Stimulated activated CD4-positive, alpha-beta T cell treated with anti-CD3 and anti-CD28 coated beads, Interleukin-15, amount 100 ng/mL, for 24 hours (primary cell): ENCODE data around the gene CCDC18.
A peak's percentile ranks its signal among the peaks of the same experiment; 100 is the strongest.
"Not testable (repeated sequence)": the region's sequence is repeated elsewhere in the genome, so short reads cannot be mapped to it uniquely, and the experiment has no call there.

Experiments
- DNase-seq: peaks from one replicate; pipeline ENCODE4 v3.0.0-alpha.2; 2020

Gene CCDC18, protein sequence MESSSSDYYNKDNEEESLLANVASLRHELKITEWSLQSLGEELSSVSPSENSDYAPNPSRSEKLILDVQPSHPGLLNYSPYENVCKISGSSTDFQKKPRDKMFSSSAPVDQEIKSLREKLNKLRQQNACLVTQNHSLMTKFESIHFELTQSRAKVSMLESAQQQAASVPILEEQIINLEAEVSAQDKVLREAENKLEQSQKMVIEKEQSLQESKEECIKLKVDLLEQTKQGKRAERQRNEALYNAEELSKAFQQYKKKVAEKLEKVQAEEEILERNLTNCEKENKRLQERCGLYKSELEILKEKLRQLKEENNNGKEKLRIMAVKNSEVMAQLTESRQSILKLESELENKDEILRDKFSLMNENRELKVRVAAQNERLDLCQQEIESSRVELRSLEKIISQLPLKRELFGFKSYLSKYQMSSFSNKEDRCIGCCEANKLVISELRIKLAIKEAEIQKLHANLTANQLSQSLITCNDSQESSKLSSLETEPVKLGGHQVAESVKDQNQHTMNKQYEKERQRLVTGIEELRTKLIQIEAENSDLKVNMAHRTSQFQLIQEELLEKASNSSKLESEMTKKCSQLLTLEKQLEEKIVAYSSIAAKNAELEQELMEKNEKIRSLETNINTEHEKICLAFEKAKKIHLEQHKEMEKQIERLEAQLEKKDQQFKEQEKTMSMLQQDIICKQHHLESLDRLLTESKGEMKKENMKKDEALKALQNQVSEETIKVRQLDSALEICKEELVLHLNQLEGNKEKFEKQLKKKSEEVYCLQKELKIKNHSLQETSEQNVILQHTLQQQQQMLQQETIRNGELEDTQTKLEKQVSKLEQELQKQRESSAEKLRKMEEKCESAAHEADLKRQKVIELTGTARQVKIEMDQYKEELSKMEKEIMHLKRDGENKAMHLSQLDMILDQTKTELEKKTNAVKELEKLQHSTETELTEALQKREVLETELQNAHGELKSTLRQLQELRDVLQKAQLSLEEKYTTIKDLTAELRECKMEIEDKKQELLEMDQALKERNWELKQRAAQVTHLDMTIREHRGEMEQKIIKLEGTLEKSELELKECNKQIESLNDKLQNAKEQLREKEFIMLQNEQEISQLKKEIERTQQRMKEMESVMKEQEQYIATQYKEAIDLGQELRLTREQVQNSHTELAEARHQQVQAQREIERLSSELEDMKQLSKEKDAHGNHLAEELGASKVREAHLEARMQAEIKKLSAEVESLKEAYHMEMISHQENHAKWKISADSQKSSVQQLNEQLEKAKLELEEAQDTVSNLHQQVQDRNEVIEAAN (N-terminal part only)

DNA sequence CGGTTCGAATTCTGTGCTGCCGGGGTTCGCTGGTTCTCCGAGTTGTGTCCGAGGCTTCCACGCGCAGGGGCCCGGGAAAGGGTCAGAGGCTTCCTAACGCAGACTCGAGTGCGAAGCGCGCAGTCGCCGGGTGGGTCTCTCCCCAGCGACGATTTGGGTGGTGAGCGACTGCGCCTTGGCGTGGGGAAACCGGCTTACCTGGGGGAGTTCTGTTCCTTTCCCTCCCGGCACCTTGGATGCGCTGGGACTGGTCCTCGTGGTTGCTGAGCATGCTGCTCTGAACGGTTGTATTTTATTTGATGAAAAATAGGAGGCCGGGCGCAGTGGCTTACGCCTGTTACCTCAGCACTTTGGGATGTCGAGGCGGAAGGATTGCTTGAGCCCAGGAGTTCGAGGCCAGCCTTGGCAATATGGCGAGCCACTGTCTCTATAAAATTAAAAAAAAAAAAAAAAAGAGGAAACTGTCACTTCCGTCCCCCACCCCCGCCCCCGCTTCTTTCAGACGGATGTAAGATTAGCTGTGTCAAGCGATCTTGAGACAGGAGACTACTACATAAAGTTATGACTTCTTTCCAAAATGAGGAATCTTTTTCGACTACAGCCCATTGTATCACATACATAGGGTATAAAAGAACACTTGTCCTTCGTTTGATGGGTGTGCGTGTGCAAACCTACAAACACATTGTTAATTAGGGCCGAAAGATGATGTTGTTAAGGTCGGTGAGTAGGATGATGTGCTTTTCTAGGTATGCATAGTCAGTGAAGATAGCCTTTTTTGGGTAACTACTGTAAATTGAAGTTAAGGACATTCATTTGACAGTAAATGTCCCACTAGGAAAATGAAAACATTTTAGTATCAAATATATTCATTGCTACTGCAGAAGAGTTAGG is at the start of gene CCDC18:
Gene CCDC18 (plus strand): TSS at position 2 of the 891 bp plus-strand sequence. CDS start 2,638 bp downstream, outside the sequence.
- DNase-seq: peak; percentile 68

DNA sequence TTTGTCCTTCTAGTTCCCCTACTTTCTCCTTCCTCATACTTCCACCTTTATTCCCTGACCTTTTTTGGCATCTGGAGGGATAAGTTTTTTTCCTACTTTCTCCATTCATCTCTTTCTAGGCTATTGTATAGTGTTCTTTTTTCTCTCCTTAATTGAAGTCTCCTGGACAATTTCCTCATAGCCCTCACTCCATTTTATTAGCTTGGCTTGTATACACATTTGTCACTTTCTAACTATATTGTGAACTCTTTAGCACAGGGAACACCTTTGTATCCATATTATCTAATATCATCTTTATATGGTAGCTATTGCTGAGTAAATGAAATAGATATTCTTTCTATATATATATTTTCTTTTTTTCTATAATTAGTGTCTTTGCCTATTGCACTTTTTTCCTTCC is 47.9 kb upstream of the CCDC18 start:
- DNase-seq: no peak

DNA sequence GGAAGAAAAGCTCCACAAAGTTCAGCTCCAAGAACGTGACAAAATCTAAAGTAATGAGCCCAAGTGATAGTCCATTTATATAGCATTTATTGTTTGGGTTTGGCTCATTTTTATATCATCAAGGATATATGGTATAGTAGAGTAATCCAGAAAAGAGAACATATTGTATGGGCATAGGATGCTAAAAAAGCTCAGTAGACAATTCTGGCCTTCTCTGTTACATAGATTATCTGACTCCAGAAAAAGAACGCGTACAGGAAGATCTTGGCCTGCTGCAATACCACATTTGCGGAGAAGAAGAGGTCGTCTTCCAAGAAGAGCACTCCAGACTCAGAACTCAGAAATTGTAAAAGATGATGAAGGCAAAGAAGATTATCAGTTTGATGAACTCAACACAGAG is 44.1 kb upstream of the CCDC18 start:
- no peak for DNase-seq

DNA sequence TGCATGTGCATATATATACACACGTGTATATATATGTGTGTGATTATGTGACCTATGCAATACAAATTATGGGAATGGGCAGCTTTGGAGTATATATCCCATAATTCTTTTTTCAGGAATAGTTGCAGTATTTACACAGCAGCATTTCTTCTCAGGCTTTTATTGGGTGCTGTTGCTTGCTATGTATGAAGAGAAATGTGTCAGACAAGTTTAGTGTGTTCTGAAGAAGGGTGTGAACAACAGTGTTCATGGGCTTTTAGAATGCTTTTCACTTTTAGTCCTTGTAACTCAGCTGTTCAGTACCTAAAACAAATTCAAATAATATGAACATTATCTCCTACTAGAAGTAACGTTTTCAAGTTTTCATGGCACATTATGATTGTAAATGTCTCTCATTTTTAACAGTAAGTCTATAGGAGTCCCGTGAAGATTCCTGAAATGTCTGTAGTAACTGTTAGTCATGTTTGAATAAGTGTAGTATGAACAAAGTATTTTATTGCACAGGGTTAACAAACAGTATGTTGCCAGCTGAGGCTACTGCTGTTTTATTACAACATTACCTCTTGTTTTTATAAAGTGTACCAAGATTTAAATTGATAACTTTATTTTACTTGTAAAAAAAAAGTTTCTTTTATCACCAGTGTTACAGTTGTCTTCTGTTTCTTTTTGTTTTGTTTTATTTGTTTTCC is 42.8 kb upstream of the CCDC18 start:
- DNase-seq: no peak

DNA sequence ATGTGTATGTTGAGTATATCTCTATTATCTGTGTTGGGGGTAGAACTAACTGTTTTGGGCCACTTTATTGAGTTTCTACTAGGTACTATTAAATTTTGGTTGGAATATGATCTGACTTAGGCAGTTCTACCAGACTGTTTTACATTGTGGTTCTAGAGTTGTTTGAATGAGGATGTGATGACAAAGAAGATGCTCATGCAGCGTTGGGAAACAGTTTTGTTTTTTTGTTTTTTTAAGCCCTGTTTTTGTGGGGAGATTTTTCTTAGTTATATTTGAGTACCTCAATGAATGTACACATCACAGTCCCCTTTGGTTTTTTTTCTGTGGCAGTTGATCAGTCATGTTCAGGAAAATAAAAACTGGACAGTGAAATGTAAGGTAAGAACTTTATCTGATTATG is 40.4 kb upstream of the CCDC18 start:
- DNase-seq: no peak

DNA sequence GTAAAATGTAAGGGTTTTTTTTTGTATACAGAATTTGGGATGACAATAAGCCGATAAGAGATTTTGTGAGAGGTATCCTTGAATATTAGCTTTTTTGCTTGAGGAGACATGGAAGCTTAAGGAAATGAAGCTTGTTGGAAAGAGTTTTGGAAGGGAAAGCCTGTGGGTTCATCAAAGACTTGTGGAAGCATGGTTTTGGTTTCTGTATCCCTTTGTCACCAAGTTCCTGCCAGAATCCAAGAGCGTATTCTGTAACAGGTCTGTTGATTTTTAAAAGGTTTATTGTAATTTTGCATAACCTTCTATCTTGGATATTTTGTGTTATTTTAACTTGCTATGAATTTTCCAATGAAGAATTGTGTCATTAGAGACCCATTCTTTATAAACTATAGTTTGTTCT is 38.4 kb upstream of the CCDC18 start:
- no peak for DNase-seq

DNA sequence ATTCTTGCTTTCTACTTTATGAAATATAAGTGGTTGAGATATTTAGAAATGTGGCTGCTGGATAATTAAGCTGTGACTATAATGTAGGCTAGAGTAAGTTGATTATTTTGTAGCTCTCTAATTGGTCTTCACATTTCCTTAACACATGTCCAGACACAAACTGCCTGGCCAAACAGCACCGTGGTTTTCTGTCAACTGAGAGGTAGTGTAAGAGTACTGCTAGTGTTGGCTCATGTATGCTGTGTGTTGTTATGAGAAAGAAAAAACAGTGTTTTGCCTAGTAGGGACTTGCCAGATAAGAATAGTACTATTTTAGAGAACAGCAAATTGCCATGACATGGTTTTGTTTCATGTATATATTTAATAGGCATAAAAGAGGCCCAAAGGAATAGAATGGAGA is 37.4 kb upstream of the CCDC18 start:
- DNase-seq: no peak

DNA sequence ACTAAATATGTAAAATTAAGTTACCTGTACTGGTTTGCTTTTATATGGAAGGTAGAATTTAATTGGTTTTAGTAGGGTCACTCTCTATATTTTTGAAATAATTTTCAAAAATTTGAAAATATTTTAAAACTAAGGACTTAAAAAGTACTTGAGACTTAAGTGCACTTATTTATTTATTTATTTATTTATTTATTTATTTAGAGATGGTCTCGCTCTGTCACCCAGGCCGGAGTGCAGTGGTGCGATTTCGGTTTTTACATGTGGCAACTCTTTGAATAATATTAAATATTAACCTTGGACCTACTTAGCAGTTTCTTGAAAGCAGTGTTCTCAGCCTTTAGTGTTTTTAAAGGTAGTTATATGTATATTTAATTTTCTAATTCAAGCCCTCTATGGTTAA is 36.8 kb upstream of the CCDC18 start:
- DNase-seq: no peak

DNA sequence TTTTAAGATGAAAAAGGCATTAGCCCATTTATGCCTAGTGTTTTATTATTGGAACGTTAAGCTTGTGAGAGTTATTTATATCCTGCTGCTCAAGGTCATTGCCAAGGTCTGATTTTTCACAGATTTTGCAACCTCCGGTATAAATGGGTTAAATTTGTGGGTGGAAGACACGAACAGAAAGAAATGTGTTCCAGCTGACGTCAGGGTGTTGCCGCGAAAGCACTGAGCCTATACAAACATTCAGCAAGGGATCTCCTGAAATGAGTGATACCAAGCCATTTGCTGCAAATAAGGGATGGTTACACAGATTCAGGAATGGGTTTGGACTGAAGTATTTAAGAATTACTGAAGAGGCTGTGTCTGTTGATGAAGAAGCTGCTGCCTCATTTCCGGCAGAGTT is 32.5 kb upstream of the CCDC18 start:
- no peak for DNase-seq

DNA sequence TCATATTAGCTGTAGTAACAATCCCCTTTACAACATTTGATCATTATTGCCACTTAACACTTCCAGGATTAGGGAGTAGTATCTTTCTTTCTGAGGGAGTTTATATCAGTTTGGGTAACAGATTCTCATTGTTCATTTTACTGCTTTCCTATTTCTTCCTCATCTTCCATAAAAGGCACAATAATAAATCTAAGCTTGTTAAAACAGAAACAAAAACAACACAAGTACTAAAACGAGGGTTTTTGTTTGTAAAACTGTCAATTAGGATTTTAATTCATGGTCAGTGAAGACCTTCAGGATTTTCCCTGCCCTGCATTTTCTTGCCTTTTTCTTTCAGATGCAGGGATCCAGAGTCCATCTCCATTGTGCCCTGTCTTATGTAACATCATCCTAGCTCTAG is 29.8 kb upstream of the CCDC18 start:
- no peak for DNase-seq

DNA sequence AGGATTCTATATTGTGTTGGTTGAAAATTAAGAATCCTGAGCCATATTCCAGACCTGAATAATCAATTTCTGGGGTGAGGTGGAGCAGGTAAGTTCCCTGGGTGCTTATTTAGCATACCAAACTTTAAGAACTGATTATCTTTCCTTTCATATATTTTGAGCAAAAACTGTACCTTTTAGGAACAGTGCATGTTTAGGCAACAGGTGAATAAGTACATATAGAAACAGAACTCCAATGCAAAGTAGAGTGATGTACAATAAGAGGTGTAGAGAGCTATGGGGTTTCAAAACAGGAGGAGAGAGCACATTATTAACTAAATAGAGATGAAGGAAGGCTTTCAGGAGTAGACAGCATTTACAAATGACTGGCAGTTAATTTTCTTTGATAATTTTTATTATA is 29.1 kb upstream of the CCDC18 start:
- DNase-seq: no peak

DNA sequence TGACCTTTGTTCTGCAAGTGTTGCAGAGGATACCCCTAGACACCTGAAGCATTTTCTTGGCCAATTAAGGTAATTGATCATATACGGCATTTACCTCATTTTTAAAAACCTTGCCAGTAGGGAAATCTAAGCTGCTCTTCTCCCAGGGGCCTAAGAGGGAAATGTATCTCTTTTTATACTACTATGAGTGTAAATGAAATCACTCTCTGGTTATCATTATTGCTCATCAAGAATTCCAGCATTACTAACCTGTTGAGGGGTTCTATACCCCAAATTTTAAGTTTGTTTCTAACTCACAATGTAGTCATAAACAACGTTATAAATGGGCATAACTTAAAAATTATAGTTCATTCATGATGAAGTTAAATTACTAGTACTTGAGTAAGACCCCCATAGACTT is 27.7 kb upstream of the CCDC18 start:
- no peak for DNase-seq

DNA sequence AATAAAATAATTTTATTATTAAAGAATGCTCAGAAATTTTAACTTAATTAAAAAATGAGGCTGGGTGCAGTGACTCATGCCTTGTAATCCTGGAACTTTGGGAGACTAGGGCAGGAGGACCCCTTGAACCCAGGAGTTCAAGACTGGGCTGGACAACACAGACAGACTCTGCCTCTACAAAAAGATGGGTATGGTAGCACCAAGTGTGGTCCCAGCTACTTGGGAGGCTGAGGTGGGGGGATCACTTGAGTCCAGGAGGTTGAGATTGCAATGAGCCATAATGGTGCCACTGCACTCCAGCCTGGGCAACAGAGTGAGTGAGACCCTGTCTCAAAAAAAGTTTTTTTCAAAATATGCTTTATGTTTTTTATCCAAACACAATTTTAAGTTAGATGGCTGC is 25.6 kb upstream of the CCDC18 start:
- no peak for DNase-seq

DNA sequence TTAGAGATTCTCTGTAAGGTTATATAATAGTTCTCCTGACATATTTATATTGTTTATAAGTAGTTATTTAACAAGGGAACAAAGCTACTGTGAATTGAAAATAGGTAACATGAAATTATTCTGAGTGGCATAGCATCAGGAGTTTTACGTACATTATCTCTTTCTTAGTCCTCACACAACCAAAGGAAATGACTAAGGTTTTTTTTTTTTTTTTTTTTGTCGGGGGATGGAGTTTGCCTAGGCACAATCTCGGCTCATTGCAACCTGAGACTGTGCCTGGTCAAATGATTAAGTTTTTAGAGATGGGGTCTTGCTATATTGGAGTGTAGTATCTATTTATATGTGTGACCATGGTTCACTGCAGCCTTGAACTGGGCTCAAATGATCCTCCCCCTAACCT is 25.2 kb upstream of the CCDC18 start:
- DNase-seq: no peak

DNA sequence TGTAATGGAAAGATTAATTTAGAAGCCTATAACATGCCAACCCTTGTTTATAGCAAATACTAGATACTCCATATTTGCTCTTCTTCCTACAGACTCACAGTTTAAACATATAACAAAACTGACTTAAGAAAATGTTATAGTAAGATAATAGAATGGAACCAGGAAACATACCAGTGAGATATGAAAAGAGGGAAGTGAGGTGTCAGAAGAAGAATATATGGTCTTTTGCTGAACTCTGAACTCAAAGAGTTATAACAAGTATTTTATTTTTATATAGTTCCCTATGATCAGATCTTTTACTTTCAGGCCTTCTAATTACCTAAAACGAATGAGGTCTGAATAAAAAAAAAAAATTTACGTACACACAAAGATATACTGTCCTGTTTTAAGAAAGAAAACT is 21.2 kb upstream of the CCDC18 start:
- no peak for DNase-seq

DNA sequence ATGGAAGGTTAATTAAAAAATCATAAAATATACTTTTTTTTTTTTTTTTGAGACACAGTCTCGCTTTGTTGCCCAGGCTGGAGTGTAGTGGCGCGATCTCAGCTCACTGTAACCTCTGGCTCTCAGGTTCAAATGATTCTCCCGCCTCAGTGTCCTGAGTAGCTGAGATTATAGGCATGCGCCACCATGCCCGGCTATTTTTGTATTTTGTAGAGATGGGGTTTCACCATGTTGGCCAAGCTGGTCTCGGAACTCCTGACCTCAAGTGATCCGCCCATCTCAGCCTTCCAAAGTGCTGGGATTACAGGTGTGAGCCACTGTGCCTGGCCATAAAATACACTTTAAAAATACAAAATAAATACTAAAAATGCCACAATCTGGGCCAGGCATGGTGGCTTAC is 17.2 kb upstream of the CCDC18 start:
- not testable (repeated sequence) for DNase-seq

DNA sequence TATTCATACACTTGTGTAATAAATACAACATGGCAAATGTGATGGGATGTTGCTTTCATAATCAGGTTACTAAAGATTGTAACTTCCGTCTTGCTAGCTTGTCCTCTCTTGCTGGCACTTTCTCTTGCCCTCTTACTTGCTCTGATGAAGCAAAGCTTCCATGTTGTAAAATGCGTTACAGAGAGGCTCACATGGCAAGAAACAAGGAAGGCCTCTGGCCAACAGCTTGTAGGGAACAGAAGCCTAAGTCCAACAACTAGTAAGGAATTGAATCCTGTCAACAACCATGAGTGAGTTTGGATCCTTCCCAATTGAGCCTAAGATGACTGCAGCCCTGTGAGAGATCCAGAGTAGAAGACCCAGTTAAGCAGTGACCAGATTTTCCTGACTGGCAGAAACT is 15.7 kb upstream of the CCDC18 start:
- no peak for DNase-seq

DNA sequence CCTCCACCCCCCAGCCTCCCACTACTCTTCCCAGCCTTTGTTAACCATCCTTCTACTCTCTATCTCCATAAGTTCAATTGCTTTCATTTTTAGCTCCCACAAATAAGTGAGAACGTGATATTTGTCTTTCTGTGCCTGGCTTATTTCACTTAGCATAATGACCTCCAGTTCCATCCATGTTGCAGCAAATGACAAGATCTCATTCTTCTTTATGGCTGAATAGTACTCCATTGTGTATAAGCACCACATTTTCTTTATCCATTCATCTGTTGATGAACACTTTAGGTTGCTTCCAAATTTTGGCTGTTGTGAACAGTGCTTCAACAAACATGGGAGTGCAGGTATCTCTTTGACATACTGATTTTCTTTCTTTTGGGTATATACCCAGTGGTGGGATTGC is 14.6 kb upstream of the CCDC18 start:
- not testable (repeated sequence) for DNase-seq

DNA sequence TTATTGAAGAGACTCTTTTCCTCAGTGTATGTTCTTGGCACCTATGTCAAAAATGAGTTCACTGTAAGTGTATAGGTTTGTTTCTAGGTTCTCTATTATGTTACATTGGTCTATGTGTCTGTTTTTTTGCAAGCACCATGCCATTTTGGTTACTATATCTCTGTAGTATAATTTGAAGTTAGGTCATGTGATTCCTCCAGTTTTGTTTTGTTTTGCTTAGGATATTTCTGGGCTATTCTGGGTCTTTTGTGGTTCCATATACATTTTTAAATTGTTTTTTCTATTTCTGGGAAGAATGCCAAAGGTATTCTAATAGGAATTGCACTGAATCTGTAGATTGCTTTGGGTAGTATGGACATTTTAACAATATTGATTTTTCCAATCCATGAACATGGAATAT is 13.5 kb upstream of the CCDC18 start:
- DNase-seq: no peak

DNA sequence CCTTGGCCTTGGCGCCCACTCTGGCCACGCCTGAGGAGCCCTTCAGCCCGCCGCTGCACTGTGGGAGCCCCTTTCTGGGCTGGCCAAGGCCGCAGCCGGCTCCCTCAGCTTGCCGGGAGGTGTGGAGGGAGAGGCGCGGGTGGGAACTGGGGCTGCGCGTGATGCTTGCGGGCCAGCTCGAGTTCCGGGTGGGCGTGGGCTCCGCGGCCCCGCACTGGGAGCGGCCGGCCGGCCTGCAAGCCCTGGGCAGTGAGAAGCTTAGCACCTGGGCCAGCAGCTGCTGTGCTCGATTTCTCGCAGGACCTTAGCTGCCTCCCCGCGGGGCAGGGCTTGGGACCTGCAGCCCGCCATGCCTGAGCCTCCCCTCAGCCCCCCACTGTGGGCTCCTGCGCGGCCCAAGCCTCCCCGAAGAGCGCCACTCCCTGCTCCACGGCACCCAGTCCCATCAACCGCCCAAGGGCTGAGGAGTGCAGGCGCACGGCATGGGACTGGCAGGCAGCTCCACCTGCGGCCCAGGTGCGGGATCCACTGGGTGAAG is 10.3 kb upstream of the CCDC18 start:
- DNase-seq: not testable (repeated sequence)

DNA sequence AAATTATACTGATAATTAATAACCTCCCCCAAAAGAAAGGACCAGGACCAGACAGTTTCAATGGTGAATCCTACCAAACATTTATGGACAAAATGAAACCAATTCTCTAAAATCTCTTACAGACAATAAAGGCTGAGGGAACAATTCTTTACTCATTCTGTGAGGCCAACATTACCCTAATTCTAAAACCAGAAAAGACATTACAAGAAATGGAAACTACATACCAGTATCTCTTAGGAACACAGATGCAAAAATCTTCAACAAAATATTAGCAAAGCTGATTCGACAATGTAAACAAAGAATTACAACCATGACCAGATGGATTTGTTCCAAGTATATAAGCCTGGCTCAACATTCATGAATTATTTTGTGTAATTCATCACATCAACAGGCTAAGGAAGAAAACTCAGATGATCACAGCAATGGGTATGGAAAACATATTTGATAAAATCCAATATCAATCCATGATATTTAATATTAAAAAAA is 8.9 kb upstream of the CCDC18 start:
- DNase-seq: no peak
